Medulla oblongata (tissue), 1 donor: ENCODE measurements around the gene SMAD6.
"Not testable (repeated sequence)": the region's sequence is repeated elsewhere in the genome, so short reads cannot be mapped to it uniquely, and the experiment has no call there.

Experiments
- DNase-seq: peaks from one replicate; pipeline ENCODE4 v3.0.0-alpha.2; 2015; ENCODE audit errors: extremely low spot score

The SMAD6 gene

GRCh38 chr15:66675446-66675845, 26.6 kb upstream of the SMAD6 start:
- DNase-seq, result peak; percentile 10

DNA sequence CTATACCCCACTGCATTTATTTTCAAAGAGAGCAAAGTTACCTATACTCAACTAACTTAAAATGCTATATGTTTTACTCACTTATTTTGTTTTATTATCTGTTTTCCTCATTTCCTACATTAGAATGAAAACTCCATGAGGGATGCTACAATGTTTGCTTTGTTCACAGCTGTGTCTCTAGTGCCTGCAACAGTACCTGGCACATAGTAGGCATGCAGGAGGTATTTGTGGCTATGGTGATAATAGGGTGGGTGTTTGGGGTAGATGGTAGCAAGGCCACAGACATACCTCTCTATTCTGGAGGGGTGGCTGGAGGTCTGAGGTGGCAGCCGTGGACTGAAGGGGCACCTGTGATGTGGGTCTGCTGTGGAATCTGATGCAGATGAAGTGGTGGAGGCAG, 24.7 kb upstream of the SMAD6 start:
- DNase-seq, result no peak

GRCh38 chr15:66679061-66679656, 22.9 kb upstream of the SMAD6 start:
- DNase-seq, result no peak

DNA sequence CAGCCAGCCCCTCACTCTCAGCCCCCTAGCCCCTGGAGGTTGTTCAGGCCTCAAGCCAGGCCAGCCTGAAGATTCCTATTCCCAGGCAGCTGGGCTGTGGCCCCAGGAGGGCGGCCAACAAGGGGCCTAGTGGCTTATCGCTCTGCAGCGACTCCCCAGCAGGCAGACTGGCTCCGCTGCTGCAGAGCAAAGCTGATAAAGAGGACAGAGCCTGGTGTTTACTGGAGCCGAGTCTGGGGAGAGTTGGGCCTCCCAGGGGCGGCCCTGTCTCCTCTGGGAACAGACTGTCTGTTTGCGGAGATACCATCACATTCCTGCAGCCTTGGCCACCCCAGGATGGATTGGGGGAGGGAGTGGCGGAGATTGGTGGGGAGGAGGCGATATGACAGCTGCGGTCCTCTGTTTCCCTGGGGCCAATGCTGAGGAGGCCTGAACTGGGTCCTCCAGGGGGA, 22.4 kb upstream of the SMAD6 start:
- no peak for DNase-seq

- DNase-seq, result no peak
Measured at GRCh38 chr15:66680502-66680901, 21.5 kb upstream of the SMAD6 start.

- DNase-seq, result no peak
Measured at GRCh38 chr15:66681395-66681794, 20.6 kb upstream of the SMAD6 start.

GRCh38 chr15:66682246-66682645, 19.8 kb upstream of the SMAD6 start:
- no peak for DNase-seq

- DNase-seq, result no peak
Measured at GRCh38 chr15:66682865-66683264, 19.2 kb upstream of the SMAD6 start.

DNA sequence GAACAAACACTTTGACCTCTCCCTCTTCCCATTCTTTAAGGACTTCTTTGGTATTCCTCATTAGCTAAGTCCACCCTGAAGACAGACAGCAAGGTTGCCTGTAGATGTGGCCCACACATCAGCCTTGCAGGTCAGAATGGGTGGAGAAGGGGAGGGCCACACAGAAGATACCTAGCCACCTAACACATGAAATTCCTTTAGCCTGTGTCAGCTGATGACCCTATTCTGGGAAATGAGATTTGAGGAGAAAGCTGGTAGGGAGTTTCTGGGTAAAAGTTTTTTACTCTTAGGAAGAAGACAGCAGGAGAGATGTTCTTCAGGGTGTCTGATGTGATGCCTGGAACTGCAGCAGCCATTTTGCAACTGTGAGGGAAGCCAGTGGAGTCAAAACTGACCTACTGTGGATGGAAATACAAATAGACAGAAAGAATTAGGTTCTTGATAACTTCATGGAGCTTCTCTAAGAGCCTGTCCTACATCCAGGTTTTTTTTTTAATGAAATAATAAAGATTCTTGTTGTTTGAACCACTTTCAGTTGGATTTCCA, 17.8 kb upstream of the SMAD6 start:
- no peak for DNase-seq

DNA sequence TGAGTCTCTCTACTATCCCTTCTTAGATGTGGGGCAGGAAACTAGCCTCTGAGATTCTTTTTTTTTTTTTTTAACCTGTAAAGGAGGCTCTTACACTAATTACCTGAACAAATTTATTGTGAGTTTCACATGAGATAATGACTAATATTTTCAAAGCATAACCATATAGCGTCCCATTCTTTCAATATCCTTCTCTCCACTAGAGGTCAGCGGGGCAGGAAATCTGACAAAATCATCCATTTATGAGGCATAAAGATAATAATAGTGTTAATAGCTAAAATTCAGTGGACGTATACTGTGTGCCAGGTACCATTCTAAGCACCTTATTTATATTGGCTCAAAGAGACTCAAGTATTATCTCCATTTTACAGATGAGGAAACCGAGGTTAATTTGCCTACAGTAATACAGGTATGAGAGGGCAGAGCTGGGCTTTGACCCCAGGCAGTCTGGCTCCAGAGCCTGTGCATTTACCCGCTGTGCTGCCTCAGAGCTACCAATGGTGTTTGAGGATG, 16.3 kb upstream of the SMAD6 start:
- no peak for DNase-seq

DNA sequence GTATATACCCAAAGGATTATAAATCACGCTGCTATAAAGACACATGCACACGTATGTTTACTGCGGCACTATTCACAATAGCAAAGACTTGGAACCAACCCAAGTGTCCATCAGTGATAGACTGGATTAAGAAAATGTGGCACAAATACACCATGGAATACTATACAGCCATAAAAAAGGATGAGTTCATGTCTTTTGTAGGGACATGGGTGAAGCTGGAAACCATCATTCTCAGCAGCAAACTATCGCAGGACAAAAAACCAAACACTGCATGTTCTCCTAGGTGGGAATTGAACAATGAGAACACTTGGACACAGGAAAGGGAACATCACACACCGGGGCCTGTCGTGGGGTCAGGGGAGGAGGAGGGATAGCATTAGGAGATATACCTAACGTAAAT, 11.1 kb upstream of the SMAD6 start:
- not testable (repeated sequence) for DNase-seq

- DNase-seq, result no peak
Measured at GRCh38 chr15:66691727-66692126, 10.3 kb upstream of the SMAD6 start.

GRCh38 chr15:66692391-66692790, 9.6 kb upstream of the SMAD6 start:
- DNase-seq, result peak; percentile 35

- DNase-seq, result no peak
Measured at GRCh38 chr15:66692808-66693596, 9.0 kb upstream of the SMAD6 start.

DNA sequence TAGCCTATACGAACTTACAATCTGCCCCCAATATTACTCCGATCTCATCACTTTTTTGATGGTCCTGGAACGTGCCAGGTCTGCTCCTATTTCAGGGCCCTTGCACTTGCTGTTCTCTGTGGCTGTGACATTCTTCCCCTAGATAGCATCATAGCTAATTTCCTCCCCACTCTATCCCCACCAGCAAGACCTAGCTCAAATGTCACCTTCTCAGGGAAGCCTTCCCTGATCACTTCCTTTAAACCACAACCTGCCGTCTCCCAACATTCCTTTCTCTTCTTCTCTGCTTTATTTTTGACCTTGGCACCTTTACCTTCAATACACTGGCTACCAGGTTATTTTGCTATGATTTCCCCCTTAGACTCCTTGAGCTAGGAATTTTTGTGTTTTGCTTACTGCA, 5.3 kb upstream of the SMAD6 start:
- DNase-seq, result no peak

DNA sequence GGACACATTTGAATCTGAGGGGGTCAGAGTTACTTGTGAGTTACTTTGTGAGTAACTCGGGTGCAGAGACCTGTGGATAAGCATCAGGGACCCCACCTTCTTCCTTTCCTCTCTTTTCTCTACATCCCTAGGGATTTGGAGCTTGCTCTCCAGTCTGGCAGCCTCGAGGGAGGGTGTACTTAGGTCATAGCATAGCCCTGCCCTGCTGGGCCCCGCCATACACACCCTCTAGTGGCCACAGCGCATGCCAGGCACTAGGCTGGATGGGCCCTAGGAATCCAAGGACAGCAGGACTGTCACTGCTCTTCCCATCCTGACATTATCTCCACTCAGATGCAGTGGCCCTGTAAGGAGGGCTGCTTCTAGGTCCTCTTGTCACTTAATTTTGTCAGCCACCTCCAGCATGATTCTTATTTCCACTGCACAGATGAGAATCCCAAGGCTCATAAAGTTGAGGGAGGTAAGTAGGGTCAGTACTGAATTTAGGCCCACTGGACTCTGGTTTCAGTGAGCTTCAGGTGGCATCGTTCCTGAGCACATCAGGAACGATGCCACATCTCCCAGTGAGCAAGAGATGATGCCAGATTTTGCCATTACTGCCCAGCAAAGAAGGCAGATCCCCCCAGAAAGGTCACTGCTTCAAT, 3.6 kb upstream of the SMAD6 start:
- DNase-seq, result peak; percentile 67

- DNase-seq, result no peak
Measured at GRCh38 chr15:66698971-66699370, 3.1 kb upstream of the SMAD6 start.

- no peak for DNase-seq
Measured at GRCh38 chr15:66700412-66700801, 1.6 kb upstream of the SMAD6 start.

- DNase-seq, result peak; percentile 93
Measured at GRCh38 chr15:66700802-66701421, 1.1 kb upstream of the SMAD6 start.

GRCh38 chr15:66701422-66702034, 508 bp upstream of the SMAD6 start:
- peak; percentile 41 for DNase-seq

- DNase-seq, result no peak
Measured at GRCh38 chr15:66702787-66703539, 927 bp downstream of the SMAD6 start.
